Progenitor cell of endocrine pancreas (in vitro differentiated cells): Measurements from ENCODE around the gene ABCD1. TPM values are rescaled to one million over a fixed set of nuclear protein-coding genes. Genes with fewer than 3 reads are reported as not detected.
"Not testable (repeated sequence)": the region's sequence is repeated elsewhere in the genome, so short reads cannot be mapped to it uniquely, and the experiment has no call there.

Source experiments
- DNase-seq: peaks from one replicate; pipeline ENCODE4 v3.0.0; 2021; ENCODE audit warnings: low spot score; ENCODE audit not compliant: unreplicated experiment
- H3K27ac Mint-ChIP-seq: 2 replicates; pipeline ENCODE4 v1.8.0; 2021; ENCODE audit warnings: mild to moderate bottlenecking, moderate library complexity, mixed read lengths
- H3K27me3 Mint-ChIP-seq: 2 replicates; pipeline ENCODE4 v1.8.0; 2021; ENCODE audit warnings: mixed read lengths
- H3K36me3 Mint-ChIP-seq: 2 replicates; pipeline ENCODE4 v1.8.0; 2022; ENCODE audit warnings: mixed read lengths; ENCODE audit not compliant: insufficient read depth
- H3K4me1 Mint-ChIP-seq: 2 replicates; pipeline ENCODE4 v1.8.0; 2021; ENCODE audit warnings: low read depth, mixed read lengths
- H3K4me3 Mint-ChIP-seq: 2 replicates; pipeline ENCODE4 v1.8.0; 2021; ENCODE audit warnings: low read depth, mild to moderate bottlenecking, moderate library complexity, mixed read lengths
- H3K9me3 Mint-ChIP-seq: 2 replicates; pipeline ENCODE4 v1.8.0; 2021; ENCODE audit warnings: low read depth, mixed read lengths
- total RNA-seq: library from RNA; stranded (reverse); gene quantifications from 2 replicates; pipeline ENCODE4 v1.2.1, GENCODE V29; 2021
- TF ChIP-seq, protein P1 (sequence below): fragments of 200-600 bp; sonication (generic); IDR thresholded peaks from one replicate; pipeline ENCODE4 v1.5.0; 2021; ENCODE audit warnings: antibody characterized with exemption, mild to moderate bottlenecking; ENCODE audit not compliant: unreplicated experiment

The ABCD1 gene
- total RNA-seq, 1 donor from 2014 or later = 15.2 TPM

DNA sequence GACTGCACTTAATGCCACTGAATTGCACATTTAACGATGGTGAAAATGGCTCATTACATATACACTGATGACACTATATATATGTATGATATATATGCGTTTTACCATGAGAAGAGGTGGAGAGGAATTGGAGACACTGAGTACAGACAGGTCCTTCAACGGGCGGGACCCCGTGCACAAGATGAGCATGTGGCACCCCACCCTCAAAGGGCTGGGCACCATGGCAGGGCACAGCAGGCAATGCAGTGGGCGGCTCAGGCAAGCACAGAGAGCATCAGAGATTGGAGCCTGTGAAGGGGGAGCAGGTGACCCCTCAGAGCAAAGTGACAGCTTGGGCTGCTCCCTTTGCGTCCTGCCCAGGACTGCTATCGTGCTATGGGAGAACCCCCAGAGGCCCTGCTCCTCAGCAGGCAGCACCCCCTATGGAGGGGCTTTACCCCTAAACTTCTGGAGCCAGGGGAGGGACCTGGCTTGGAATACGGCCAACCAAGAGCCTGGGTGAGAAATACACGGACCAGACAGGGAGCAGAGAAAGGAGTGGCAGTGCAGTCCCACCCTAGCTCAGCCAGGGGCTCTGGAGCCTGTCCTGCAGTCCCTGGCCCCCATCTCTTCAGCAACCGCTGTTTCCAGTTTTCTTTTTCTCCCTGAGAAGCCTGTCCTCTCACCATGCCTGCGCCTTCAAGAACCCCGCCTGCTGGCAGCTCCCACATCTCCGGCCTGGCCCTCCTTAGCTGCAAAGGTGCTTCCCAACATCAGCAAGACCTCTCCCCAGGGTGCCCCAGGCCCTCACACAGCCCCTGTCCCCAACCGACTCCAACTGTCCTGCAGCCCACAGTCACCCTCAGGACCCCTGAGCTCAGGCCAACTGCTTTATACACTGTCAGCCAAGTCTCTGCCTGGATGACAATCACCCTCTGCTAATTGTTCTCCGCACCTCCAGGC lies 26.5 kb upstream of the ABCD1 start:
- Mint-ChIP-seq H3K36me3 (peaks cover 3% of the 10 kb centered on the region), H3K9me3 (no peaks in the 10 kb centered on the region), H3K4me3 (no peak overlapping the region), H3K27ac (peak overlapping the region; percentile 17), H3K4me1 (no peaks in the 10 kb centered on the region), H3K27me3 (no peaks in the 10 kb centered on the region)
- no peak for DNase-seq
- TF ChIP-seq, protein P1, sequence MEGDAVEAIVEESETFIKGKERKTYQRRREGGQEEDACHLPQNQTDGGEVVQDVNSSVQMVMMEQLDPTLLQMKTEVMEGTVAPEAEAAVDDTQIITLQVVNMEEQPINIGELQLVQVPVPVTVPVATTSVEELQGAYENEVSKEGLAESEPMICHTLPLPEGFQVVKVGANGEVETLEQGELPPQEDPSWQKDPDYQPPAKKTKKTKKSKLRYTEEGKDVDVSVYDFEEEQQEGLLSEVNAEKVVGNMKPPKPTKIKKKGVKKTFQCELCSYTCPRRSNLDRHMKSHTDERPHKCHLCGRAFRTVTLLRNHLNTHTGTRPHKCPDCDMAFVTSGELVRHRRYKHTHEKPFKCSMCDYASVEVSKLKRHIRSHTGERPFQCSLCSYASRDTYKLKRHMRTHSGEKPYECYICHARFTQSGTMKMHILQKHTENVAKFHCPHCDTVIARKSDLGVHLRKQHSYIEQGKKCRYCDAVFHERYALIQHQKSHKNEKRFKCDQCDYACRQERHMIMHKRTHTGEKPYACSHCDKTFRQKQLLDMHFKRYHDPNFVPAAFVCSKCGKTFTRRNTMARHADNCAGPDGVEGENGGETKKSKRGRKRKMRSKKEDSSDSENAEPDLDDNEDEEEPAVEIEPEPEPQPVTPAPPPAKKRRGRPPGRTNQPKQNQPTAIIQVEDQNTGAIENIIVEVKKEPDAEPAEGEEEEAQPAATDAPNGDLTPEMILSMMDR = no peak

DNA sequence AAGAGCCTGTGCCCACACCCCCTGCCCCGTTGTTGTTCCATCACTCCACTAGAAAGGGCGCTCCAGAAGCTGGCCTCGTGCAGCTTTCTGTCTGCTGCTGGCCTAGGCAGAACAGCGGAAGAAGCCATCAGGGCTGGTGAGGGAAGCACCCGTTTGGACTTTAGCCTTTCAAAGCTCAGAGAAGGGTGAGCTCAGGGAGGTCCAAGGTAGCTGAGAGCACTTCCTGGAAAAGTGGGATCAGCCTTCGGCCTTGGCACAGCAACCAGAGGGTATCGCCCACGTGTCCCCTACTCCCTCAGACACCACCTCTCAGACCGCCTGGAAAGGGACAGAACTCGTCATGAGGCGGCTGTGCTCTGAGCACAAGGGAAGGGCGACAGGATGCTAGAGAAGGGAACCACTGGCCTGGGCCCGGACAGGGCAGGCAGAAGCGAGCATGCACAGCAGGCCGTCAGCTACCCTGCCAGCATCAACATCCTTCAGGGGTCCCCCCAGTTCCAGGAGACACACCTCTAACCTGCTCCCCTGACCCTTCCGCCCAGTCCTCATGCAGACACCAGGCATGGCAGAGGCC lies 25.4 kb upstream of the ABCD1 start:
- H3K27me3 Mint-ChIP-seq, H3K4me3 Mint-ChIP-seq, DNase-seq, H3K9me3 Mint-ChIP-seq, H3K4me1 Mint-ChIP-seq, H3K27ac Mint-ChIP-seq, H3K36me3 Mint-ChIP-seq: not testable (repeated sequence)

DNA sequence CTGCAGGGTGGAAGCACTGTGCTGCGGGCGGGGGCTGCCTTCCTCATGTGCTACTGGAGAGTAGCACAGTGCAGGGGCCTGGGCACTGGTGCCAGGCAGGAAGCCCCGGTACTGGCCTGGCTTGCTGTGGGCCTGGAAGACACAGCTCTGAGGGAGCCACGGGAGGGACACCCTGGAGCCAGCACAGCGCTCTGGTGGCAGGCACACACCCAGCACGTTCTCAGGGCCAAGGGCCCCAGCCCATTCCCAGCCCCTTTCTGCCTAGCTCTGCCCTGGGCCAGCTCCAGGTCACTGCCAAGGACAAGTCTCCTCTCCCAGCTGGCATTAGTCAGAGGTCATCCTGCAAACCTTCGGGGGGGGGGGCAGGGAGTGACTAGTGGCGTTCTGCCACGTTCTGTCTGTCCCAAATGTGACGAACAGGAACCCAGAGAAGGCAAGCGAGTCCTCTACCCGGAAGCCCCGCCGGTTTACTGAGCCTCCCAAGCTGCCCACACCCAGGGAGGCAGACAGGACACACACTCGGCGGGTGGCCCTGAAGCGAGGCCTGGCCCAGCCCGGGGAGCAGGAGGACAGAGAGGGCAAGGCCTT lies 24.8 kb upstream of the ABCD1 start:
- H3K36me3 Mint-ChIP-seq, H3K4me1 Mint-ChIP-seq, H3K9me3 Mint-ChIP-seq, H3K4me3 Mint-ChIP-seq, H3K27ac Mint-ChIP-seq, DNase-seq, H3K27me3 Mint-ChIP-seq: not testable (repeated sequence)

DNA sequence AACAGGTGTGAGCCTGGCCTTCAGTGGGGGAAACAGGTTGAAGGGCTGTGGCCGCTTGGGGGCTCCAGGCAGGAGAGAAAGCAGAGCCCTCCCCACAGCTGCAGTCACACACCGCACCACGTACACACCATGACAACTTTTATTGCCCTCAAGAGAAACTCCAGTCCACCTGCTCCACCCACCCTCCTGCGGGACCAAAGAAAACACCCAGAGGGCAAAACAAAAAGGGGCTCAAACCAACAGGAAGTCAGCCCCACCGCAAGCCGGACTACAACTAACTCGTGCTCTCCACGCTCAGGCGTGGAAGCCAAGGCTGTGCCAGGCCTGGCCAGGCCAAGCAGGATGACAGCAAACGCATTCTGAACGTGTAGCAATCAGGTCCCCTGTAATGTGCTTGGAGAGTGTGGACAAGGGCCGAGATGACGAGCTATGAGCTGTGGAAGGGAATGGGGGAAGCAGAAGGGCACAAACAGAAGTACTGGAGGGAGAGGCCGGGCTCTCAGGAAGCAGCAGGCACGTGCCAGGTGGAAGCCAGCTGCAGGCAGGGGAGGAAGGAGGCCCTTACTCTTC lies 24.2 kb upstream of the ABCD1 start:
- Mint-ChIP-seq H3K36me3 (peaks cover 5% of the 10 kb centered on the region), H3K27ac (peak overlapping the region; percentile 62)

DNA sequence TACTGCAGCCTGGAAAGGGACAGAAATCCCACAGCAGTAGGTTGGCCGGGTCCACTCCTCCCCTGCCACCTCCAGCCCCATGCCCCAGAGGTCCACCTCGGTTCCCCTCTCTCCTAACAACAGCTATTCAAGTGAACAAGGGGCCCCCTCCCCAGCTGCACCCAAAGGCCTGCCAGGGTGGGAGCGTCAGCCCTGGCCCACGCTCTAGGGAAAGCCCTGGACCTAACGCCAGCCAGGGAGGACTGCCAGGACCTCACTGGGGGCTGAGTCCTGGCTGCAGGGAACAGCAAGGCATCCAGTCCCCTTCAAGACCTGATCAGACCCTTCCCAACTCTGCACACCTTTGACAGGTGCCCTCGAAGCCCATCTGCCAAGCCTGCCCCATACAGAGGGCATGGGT lies 23.7 kb upstream of the ABCD1 start:
- no peaks in the 10 kb centered on the region for H3K27me3 Mint-ChIP-seq
- no peak for DNase-seq
- H3K9me3 Mint-ChIP-seq = no peaks in the 10 kb centered on the region
- H3K4me1 Mint-ChIP-seq = no peaks in the 10 kb centered on the region
- H3K36me3 Mint-ChIP-seq = peaks cover 5% of the 10 kb centered on the region
- no peak overlapping the region for H3K4me3 Mint-ChIP-seq
- no peak overlapping the region for H3K27ac Mint-ChIP-seq
- TF ChIP-seq, protein P1 = no peak

More for the DNA sequence above, 24.2 kb upstream of the ABCD1 start:
- Mint-ChIP-seq H3K9me3 (no peaks in the 10 kb centered on the region), H3K4me3 (no peak overlapping the region), H3K27me3 (no peaks in the 10 kb centered on the region), H3K4me1 (no peaks in the 10 kb centered on the region)
- DNase-seq = no peak
- TF ChIP-seq, protein P1 = no peak

DNA sequence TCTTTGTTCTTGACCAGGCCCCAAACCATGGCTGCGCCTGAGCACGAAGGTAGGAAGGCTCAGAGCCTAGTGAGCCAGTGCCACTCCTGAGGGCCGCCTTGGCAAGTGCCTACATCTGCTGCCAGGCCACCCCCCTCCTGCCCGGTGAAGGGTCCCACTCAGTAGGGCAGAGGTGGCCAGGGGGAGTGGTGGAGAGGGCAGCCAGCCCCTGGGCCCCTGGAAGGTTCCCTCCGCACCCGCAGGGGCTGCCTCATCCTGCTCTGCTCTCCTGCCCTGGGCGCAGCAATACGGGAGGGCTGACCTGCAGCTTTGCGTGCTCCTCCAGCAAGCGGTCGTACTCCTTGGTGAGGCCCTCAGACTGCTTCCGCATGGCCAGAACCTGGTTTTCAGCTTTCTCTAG lies 22.9 kb upstream of the ABCD1 start:
- Mint-ChIP-seq H3K27ac (no peak overlapping the region), H3K36me3 (peaks cover 5% of the 10 kb centered on the region), H3K4me3 (no peak overlapping the region), H3K27me3 (no peaks in the 10 kb centered on the region), H3K4me1 (no peaks in the 10 kb centered on the region), H3K9me3 (peaks cover 3% of the 10 kb centered on the region)
- TF ChIP-seq, protein P1 = no peak
- no peak for DNase-seq
